HG03342 (cell line): ENCODE measurements around the gene TIPARP.

Experiments used
- ATAC-seq: cut with Tn5 transposase; IDR thresholded peaks from one replicate; pipeline ENCODE4 v1.9.1; 2021; ENCODE audit warnings: mild to moderate bottlenecking, moderate library complexity; ENCODE audit not compliant: unreplicated experiment

TIPARP gene

GRCh38 chr3:156705761-156706616, 31.6 kb downstream of the TIPARP start:
- peak; percentile 78 for ATAC-seq

DNA sequence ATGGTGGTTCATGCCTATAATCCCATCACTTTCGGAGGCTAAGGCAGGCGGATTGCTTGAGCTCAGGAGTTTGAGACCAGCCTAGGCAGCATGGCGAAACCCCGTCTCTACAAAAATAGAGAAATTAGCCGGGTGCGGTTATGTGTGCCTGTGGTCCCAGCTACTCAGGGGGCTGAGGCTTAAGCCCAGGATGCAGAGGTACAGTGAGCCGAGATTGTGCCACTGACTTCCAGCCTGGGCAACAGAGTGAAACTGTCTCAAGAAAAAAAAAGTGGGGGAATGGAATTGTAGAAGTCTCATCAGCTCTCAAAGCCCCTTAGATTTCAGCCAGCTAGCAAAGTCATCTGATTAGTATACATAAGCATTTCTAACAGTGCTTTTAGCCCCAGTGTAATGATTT, 33.2 kb downstream of the TIPARP start:
- no peak for ATAC-seq

DNA sequence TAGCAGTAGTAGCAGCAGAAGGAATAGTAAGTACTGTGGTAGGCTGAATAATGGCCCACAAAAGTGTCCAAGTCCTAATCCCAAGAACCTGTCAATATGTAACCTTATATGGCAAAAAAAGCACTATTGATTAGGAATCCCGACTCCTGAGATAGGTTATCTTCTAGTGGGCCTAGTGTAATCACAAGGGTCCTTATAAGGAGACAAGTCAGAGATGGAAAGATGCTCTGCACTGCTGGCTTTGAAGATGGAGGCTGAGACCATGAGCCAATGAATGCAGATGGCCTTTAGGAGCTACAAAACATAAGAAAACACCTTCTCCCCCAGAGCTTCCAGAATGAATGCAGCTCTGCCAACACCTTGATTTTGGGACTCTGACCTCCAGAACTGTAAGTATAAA, 36.0 kb downstream of the TIPARP start:
- ATAC-seq, result no peak

GRCh38 chr3:156711113-156711512, 36.7 kb downstream of the TIPARP start:
- no peak for ATAC-seq

DNA sequence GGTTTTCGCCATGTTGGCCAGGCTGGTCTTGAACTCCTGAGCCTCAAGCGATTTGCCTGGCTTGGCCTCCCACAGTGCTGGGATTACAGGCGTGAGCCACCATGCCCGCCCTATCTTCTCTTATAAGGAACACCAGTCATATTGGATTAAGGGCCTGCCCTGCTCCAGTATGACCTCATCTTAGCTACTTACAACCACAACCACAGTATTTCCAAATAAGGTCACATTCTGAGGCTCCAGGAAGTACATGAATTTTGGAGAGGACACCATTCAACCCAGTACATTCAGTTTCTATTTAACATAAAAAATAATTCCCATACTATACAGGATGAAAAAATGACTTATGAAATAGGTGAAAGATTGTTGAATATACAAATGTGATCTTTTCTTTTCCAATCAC, 37.6 kb downstream of the TIPARP start:
- ATAC-seq, result peak; percentile 94

DNA sequence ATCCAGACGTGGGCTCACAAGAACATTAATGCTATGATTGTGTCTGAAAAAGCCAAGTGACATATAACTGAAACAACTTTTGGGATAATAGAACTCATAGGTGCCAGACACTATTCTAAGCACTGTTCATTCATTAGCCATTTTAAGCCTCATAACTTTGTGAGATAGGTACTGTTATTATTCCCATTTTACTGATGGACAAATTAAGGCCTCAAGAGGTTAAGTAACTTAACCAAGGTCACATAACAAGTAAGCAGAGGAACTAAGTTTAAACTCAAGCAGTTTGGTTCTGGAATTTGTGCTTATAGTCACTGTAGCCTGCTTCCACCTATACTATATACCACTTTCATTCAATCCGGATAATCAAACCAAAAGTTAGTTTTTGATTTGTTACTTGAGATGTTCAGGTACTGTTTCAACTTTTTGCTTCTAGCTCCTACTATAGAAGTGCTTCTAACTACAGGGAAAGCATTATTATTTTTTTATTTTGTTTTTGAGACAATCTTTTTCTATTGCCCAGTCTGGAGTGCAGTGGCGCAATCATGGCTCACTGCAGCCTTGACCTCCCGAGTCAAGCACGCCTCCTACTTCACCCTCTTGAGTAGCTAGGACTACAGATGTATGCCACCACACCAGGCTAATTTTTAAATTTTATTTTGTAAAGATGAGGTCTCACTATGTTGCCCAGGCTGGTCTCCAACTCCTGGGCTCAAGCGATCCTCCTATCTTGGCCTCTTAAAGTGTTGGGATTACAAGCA, 41.9 kb downstream of the TIPARP start:
- ATAC-seq, result no peak

DNA sequence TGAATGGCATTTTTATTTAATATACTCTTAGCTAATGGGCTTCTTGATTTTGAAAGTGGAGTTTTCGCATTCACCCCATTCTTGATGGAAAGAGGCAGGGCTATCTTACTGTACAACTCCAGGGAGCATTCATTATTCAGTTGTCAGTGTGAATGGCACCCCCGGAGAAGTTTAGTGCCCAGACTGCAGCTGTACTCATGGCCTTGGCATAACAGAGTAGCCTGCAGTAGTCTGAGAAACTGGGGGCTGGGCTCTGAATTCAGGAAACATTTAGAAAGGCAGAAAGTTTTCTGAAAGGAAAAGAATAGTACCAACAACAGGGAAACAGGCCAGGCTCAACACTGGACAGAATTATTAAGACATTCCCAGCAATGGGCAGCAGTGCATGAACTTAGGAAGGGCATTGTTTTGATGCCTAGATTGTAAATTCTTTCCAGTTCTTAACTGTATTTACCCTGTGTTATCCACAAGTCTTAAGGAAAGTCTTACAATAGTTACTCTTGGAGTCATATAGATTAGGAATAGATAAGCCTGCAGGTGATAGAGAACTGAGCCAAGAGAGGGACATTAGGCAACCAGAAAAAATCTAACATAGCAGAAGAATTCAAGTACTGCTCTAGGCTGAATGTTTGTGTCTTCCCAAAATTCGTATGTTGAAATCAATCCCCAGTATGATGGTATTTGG, 44.4 kb downstream of the TIPARP start:
- ATAC-seq, result no peak

DNA sequence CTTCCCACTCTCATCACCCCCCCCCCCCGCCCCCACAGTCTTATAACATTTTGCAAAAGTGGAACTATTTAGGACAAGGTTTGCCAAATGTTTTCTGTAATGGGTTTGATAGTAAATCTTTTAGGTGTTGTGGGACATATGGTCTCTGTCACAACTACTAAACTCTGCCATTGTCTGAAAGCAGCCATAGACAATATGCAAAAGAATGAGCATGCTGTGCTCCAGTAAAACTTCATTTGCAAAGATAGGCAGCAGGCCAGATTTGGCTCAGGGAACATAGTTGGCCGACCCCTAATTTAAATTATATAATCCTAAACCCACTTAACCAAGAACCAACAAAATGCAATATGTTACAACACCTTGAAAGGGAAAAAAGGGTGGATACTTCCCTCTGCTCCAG, 46.4 kb downstream of the TIPARP start:
- ATAC-seq, result no peak

DNA sequence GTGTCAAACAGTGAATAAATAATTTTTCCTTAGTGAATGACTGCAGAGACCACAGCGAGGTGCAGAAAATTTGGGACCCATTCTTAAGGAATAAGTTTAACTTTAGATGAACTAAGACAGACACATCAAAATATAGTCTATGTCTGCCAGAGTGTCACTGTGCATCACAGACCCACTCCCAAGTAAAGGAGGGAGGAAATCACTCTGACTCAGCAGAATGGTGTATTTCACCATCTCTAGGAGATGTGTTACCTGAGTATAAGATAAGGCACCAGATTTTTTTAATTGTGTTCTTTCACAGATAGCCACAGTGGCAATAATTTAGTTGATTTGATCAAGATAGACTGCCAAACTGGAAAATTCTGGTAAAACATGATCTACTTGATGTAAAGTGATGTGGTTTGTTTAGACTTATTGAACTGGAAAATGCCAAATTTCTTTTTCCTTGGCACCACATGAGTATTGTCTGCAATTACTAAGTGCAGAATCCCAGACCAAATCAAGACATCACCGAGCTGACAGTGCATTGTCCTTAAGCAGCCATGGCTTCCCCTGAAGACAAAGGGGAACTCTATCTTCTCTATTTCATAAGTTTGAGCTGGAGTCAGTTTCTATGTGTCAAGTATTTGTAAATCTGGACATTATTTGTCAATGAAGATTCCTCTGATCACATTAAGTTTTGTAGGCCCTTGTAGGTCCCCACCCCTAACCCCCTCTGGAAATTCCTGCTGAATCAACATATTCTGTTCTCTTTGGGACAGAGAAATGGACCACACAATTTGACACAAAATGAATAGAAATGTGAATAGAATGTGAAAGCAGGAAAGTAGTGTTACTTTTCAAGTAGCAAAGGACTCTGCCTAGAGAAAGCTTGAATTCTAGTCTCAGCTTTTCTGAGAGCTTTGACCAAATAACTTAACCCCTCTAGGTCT, 47.6 kb downstream of the TIPARP start:
- no peak for ATAC-seq

GRCh38 chr3:156723182-156723619, 48.8 kb downstream of the TIPARP start:
- no peak for ATAC-seq

DNA sequence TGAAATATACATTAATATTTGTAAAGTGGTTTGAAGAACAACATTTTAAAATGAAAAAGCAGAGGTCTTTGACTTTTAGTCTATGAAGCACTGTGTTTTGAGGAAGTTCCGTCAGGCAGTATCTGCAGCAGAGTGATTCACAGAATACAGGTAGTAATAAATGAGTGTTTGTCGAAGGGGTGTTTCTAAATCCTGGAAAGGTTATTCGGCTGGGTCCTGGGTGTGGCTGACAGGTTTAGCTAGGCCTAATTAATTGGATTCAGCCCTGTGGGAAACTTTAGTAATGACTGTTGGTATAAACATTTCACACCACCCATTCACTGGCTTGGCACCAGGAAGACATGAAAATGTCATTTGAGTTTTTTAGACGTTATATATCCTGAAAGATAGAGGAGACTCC, 51.3 kb downstream of the TIPARP start:
- no peak for ATAC-seq

- no peak for ATAC-seq
These were observed 52.1 kb downstream of the TIPARP start for GRCh38 chr3:156726456-156726855.

DNA sequence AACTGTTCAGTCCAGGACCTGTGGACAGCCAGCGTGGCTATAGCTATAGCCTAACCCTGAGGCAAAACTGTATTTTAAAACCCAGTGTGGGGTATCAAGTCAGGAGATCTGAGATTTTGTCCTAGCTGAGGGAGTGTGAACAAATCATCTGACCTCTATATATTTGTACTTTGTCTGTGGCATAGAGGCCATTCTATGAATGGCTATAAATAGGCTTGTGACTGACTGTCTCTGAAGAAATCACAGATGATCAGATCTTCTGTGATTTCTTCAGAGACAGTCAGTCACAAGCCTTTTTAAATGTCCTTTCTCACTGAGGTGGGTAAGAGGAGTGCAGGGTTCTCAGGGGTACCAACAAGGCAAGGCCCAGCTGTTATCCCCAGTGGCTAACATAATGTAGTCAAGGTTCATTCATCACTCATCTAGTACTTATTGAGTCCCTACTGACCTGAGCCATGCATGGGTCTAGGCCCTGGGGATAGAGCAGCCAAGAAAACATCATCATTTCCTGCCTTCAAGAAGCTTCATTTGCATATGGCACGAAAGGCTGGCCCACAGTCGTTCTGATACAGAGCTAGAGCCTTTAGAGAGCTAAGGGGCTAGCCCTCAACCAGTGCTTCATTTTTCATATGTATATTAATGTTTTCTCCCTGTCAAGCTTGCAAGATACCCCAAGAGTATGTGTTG, 53.3 kb downstream of the TIPARP start:
- peak; percentile 85 for ATAC-seq

DNA sequence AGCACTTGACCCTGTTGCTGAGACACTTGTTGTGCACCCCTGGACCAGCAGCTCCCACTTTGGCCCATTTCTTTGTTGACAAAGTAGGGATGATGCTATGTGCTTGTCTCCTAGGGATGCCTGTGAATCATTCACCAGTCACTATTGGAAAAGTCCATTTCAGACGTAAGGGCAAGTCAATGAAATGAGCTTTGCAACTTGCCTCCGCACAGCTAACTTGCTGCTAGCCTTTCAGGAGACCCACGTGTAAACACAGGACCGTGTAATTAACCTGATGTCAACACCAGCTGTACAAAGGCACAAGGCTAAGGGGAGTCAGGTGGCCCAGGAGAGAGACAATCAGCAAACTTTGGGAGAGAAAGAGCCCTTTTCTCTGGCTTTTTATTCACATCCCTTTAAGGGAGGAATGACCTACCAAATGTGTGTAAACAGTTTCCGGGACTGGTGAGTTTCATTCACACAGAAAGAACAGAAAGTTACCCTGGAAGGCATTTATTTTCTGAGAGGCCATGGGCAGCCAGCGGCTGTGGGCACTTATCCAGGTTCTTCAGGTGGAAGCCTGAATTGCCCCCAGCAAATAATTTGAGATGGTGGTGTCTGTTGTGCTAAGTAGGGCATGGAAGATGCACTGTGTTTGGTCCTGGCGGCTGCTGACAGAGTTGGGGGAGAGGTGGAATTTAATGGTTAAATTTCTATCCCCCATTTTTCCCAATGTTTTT, 54.0 kb downstream of the TIPARP start:
- no peak for ATAC-seq

GRCh38 chr3:156729460-156730179, 55.2 kb downstream of the TIPARP start:
- ATAC-seq, result no peak

- ATAC-seq, result no peak
These were observed 57.4 kb downstream of the TIPARP start for GRCh38 chr3:156731813-156732212.

DNA sequence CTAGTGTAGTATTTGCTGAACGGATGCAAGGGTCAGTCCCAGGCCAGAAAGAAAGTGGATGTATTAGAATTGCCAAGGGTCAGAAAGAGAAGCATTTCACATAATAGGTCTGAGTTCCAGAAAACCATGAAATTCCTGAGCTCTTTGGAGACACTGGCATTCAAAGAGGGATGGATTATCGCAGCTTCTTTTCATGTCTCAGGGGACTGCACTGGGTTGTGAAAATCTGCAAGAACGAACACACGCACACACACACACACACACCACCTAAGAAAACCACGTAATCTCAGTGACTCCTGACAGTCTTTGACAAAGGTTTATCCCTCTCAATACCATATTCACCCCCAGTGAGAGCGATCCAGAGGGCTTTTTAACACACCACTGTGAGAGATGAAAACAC, 57.9 kb downstream of the TIPARP start:
- ATAC-seq, result no peak

DNA sequence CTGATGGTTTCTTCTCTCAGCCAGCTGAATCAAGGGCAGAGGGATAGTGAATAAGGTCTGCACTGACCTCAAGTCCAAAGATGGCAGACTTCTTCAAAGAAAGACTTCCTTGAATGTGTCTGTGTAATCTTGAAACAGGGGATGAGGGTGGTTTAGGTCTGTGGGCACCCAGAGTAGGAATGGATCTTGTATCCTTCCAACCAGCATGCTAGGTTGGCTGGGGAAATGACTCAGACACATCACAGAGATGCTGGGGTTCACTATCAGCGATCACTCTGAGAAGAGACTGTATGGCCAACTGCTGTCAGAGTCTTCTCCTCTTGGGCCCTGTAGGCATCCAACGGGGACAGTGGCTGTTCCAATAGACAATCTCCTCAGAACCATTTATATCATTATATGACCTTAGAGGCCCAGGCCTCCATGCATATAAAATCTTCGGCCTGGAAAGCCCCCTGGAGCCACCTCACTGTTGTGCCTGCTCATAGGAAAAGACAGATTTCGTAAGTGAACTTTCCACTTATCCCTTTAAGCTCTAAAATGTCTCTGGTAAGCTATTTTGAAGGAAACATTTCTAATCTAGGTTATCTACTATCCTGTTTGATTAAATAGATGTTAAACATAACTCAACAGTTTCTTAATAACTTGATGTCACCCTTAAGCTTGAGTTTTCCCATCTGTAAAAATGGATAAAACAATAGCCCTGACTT, 58.5 kb downstream of the TIPARP start:
- ATAC-seq, result no peak
